DMS79 (cell line): ENCODE measurements around the gene COG4.
"Not testable (repeated sequence)": the region's sequence is repeated elsewhere in the genome, so short reads cannot be mapped to it uniquely, and the experiment has no call there.

ENCODE experiments used
- DNase-seq: peaks from one replicate; lab custom pipeline; 2025; lab: John Stamatoyannopoulos, UW

Gene COG4

DNA sequence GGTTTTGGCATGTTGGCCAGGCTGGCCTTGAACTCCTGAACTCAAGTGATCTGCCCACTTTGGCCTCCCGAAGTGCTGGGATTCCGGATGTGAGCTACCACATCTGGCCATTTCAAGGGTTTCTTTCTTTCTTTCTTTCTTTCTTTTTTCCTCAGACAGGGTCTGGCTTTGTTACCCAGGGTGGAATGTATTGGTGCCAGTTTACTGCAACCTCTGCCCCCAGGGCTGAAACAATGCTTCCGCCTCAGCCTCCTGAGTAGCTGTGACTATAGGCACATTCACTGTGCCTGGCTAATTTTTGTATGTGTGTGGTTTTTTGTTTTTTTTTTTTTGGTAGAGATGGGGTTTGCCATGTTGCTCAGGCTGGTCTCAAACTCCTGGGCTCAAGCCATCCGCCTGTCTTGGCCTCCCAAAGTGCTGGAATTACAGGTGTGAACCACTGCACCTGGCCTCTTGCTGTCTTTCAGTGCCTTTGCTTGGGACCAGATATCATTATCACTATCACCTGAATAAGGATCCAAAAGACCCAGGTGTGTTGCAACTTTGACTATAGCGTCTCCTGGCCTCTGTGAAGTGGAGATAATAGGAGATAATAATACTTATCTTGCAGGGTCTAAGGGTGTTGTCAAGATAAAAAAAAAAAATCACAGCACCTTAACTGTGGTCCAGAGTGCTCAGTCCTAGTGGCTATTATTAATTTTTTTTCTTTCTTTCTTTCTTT lies 65.7 kb downstream of the COG4 start:
- no peak for DNase-seq

DNA sequence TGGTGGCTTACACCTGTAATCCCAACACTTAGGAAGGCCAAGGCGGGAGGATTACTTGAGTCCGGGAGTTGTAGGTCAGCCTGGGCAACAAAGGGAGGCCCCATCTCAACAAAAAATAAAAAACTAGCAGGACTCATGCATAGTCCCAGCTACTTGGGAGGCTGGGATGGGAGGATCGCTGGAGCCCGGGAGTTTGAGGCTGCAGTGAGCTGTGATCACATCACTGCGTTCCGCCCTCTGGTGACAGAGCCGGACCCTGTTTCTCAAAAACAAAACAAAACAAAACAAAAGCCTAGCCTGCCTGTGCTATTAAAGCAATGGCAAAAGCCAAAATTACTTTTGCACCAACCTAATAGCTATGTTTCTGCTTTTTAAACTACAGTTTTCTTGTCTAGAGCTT lies 67.4 kb downstream of the COG4 start:
- no peak for DNase-seq

DNA sequence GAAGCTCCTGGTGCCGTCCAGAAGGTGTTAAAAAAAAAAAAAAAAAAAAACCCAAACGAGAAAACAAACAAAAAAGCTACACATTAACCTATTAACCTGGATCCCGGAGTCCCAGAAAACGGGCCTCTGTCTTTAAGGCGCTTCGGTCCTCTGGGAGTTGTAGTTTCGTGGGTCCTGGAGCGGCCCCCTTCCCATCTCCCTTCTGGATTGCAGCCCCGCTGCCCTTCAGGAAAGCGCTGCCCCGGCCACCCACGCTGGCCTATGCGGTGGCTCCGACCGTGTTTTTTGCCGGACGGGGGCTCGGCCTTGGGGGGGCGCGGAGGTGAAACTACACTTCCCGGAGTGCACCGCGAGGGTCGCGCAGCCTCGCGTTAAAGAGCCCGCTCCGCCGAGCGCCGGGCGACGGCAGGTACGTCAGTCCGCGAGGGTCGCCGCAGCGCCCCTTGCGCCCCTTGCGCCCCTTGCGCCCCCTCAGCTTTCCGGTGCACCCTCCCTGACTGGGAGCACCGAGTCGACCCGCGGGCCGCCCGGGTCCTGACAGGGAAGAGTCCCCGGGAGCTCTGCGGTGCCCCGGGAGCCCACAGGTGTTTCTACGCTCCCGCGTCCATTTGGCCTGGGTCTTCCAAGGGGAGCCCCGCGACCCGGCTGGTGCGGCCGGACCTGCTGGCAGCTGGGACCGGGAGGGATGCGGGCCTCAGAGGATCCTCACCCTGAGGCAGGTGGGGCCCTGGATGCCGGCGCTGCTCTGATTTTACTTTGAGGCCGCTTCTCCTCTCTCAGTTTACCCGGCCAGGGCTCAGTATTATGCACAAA lies 68.9 kb downstream of the COG4 start, which contains the start of gene FCSK:
Gene FCSK (plus strand): TSS at position 374 of the 813 bp plus-strand sequence. CDS start 8,596 bp downstream, outside the sequence.
- peak; percentile 30 for DNase-seq

DNA sequence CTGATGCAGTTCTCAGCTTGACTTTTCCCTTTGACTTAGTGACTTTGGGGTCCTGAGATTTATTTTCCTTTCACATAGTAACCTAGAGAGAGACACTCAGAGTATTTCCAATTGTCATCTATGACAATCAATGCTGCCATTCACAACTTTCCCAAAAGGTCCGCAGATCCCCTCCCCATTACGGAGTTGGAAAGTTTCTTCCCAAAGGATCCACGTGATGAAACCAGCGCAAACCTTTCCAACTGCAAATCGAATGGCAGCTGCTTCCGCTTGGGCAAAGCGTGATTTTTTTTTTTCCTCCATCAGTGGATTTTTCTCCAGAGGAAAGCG lies 69.5 kb downstream of the COG4 start:
- no peak for DNase-seq

DNA sequence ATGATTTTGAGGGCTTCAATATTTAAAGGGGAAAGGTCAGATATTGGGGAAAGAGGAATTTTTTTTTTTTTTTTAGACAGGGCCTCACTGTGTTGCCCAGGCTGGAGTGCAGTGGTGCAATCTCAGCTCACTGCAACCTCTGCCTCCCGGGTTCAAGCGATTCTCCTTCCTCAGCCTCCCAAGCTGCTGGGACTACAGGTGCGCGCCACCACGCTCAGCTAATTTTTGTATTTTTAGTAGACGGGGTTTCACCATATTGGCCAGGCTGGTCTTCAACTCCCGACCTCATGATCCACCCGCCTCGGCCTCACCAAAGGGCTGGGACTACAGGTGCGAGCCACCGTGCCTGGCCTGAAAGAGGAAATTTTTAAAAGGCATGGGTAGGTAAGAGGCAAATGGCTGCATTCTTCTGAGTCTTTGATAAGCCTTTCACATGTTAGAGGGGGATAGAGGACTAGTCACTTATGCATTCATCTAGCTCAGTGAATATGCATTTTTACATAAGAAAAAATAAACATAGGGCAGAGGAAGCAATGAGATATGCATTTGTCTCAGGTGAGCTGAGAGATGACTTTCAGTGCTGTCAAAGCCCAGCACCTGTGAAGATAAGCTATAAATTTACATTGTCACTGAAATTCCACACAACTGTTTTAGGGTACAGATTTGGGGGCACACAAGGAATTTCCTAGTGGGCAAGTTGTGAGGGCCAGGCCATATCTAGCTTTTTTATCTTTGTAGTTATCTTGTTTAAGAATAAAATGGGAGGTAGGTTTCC lies 70.0 kb downstream of the COG4 start:
- DNase-seq = no peak

DNA sequence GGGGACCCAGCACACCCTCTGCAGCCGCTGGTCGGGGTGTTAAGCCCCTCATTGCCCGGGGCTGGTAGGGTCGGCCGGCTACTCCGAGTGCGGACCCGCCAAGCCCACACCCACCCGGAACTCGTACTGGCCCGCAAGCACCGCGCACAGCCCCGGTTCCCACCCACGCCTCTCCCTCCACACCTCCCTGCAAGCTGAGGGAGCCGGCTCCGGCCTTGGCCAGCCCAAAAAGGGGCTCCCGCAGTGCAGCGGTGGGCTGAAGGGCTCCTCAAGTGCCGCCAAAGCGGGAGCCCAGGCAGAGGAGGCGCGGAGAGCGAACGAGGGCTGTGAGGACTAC lies 72.4 kb downstream of the COG4 start:
- not testable (repeated sequence) for DNase-seq

DNA sequence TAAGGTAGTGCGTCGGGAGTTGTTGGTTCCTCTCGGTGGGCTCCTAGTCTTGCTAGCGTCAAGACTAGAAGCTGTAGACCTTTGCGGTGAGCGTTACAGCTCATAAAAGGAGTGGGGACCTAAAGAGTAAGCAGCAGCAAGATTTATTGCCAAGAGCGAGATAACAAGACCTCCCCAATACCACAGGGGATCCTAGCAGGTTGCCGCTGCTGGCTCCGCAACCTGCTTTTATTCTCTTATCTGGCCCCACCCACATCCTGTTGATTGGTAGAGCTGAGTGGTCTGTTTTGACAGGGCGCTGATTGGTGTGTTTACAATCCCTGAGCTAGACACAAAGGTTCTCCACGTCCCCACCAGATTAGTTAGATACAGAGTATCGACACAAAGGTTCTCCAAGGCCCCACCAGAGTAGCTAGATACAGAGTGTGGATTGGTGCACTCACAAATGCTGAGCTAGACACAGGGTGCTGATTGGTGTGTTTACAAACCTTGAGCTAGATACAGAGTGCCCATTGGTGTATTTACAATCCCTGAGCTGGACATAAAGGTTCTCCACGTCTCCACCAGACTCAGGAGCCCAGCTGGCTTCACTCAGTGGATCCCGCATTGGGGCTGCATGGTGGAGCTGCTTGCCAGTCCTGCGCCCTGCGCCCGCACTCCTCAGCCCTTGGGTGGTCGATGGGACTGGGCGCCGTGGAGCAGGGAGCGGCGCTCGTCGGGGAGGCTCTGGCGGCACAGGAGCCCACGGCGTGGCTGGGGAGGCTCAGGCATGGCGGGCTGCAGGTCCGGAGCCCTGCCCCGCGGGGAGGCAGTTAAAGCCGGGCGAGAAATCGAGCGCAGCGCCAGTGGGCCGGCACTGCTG lies 73.0 kb downstream of the COG4 start:
- DNase-seq = not testable (repeated sequence)

DNA sequence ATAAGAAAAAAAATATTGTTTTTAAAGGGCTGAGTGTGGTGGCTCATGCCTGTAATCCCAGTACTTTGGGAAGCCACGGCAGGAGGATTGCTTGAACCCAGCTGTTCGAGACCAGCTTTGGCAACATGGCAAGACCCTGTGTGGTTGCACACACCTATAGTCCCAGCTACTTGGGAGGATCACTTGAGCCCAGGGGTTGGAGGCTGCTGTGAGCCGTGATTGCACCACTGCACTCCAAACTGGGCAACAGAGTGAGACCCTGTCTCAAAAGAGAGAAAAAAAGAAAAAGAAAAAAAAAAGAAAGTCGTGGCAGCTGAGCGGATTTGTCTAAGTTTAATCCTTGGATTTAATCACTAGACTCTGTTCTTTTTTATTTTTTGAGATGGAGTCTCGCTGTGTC lies 75.3 kb downstream of the COG4 start:
- DNase-seq = no peak

DNA sequence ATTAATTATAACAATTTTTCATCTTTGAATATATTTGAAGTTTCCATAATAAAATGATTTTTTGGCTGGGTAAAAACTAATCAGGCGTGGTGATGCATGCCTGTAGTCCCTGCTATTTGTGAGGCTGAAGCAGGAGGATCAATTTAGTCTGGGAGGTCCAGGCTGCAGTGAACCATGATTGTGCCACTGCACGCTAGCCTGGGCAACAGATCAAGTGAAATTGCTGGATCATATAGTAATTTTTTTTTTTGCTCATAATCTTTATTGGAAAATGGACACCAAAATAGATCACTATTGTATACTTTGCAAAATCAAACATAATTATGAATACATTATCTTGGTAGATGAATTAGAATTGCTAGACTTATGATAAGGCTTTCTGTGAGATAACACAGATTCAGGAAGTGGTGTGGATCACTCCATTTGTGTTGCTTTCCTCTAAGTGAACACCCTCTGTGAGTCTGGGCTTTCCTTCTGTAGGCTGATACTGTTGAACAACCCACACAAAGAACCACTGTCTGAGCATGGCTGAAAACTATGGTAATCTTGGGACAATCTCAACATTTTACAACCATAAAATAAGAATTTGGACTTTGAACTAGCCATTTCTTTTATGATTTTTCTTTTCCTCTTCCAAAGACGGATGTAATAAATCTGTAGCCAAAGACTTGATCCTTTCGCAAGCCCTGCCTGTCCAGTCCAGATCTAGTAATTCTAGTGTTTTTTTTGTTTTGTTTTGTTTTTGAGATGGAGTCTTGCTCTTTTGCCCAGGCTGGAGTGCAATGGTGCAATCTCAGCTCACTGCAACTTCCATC lies 78.9 kb downstream of the COG4 start:
- DNase-seq = no peak

DNA sequence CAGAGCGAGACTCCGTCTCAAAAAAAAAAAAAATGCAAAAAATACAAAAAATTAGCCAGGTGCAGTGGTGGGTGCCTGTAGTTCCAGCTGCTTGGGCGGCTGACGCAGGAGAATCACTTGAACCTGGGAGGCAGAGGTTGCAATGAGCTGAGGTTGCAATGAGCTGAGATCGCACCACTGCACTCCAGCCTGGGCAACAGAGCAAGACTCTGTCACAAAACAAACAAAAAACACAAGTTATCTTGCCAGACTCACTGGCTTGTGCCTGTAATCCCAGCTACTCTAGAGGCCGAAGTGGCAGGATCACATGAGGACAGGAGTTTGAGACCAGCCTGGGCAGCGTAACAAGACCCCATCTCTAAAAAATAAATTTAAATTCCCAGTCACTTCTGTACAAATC lies 81.0 kb downstream of the COG4 start:
- DNase-seq = no peak

DNA sequence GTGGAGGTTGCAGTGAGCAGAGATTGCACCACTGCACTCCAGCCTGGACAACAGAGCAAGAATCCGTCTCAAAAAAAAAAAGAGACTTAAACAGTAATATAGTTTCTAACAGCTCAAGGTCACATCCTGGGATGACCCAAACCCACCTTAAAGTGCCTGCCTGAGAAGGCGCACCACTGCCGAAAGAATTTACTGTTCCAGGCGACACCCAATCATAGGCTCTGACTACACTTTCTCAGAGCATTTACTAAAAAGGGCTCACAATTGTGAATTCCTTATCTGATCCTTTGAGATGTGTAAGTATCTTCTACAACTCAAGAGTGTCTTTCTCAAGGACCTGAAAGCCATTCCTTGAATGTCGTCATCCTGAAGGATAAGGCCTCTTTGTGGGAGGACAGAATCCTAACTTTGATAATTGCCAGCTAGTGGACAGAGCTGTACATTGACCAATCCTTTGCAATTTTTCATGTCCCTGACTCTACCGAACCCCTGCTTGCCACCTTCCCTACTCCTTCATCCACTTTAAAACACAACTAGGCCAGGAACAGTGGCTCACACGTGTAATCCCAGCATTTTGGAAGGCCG lies 81.9 kb downstream of the COG4 start:
- no peak for DNase-seq

DNA sequence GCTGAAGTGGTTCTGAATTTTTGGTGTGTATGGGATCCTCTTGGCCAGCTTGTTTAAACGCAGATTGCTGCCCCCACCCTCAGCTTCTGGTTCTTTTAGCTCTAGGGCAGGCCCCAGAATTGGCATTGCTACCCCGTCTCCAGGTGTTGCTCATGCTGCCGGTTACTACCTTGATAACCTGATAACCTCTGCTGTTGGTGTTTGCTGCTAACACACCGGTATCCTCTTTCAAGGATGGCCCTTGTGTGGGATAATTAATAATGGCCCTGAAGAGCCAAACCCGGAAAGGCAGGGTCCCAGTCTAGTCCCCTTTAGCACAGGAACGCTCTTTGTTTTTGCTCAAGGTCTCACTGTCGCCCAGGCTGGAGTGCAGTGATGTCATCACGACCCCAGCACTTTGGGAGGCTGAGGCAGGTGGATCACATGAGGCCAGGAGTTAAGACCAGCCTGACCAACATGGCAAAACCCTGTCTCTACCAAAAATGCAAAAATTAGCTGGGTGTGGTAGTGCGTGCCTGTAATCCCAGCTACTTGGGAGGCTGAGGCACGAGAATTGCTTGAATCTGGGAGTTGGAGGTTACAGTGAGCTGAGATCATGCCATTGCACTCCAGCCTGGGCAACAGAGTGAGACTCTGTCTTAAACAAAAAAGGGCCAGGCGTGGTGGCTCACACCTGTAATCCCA lies 83.2 kb downstream of the COG4 start:
- no peak for DNase-seq

DNA sequence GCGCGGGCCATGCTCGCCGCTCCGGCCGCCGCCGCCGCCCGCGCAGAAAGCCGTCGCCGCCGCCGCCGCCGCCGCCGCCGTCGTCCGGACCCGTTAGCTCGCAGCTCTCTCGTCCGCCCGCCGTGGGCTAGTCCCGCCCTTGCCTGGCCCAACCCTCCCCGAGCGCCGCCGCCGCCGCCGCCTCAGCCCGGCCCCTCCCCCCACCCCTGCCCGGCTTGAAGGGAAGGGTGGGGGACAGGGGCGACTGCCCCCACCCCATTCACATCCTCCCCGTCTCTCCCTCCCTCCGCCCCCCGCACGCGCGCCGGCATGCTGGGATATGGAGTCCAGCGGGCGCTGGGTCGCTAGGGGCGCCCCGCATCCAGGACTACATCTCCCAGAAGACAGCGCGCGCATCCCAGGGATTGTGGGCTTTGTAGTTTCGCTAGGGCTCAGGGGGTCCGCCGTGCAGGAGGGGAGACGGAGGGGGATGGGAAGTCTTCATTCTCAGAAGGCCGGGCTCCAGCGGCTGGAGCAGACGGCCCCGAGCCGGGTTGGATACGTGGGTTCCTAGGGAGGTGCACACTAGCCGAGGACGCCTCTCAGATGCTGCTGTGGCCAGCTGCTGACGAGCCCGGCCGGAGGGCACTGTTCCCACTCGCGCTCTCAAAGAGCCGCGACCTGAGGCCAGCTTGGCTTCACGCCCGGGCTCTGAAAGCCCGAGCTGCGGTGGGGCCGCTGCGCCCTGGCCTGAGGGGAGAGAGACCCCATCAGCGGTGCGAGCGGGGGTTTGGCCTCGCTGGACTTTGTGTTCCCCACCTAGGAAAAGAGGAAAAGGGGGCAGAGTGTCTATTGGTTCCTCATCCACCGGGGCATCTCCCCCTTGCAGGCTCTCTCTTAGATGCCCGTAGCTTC lies 84.1 kb downstream of the COG4 start, which contains the start of gene ST3GAL2:
Gene ST3GAL2 (minus strand): TSS at position 132 of the 894 bp plus-strand sequence. CDS start 40,570 bp downstream, outside the sequence.
- peak; percentile 73 for DNase-seq

DNA sequence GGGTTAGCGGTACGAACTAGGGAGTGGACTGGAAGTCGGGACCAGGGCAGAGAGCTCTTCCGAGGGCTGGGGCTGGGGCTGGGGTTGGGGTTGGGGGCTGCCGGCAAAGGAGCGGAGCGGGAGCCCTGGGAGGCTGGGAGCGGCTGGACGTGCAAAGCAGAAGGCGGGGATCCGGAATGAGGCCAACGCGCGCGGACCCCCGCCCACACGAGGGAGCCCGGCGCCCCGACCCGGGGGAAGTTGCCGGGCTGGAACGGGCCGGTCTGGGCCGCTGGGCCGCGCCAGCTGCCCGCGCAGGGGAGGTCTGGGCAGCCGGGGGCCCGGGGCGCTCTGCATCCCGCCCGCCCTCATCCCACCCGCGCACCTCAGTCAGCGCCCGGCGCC lies 84.8 kb downstream of the COG4 start:
- DNase-seq = no peak

DNA sequence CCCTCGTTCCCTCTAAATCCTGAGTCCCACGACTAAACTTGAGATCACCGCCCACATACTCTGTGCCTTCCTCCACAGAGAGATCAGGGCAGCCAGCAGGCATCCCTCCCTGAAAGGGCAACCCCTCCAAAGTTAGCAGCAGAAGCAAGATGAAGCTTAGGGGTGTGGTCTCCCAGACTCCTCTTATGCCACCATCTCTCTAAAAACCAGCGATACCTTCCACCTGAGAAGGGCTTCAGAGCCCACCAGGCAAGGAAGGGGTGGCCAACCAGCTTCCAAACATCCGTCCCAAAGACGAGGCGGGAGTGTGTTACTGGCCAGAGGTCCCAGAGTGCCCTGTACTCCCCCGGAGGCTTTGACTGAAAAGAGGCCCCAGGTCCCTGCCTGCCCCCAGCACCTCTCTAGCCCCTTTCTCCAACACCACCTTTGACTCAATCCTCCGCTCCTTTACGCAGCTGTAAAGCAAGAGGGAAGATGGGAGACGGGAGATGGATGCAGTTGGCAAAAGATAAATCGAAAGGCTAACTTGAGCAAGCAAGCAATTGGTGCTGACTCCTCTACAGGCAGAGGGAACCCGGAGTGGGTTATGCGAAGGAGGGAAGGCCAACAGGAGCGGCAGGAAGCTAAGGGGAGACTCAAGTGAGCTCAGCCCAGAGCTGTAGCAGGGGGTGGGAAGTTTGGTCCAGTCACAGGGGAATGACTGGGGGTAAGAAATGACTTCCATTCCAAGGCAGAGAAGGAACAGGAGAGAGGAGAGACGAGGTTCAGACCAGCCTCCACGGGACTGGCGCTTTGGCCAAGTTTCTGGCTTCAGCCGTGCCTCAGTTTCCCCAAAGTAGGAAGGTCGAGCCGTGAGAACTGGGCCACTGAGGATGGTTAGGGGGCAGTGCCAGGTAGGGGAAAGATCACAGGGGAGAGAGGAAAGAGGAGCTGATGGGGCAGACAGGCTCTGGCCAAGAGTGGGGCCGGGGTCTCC lies 85.5 kb downstream of the COG4 start:
- no peak for DNase-seq

DNA sequence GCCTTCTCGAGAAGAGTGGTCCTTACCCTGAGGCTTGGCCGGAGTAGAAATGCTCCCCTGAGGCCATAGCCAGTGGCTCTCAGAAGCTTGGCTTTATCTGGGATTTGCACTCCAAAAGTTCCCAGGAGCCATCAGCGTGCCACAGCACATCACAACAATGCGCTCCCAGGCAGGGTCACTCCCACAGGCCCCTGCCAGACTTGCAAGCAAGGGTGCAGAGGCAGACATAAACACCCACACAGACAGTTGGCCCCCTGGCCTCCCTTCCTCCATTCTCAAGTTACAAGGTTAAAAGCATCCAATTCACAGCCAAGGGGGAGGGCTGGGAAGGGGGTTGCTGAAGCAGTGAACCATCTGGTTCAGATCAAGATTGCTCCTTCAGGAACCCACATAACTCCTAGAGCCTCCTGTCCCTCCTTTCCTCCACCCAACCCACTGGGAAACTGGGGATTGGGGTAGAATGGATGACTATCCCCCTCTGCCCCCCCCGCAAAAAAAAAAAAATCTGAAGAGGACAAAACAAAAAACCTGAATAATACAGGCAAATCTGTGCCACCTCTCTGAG lies 86.3 kb downstream of the COG4 start:
- DNase-seq = no peak
